GM19193 (cell line): ENCODE measurements around the gene BANK1.

Experiments
- POLR2A ChIP-seq: IDR thresholded peaks from 4 replicates; pipeline ENCODE4 v1.6.1; 2011; ENCODE audit not compliant: insufficient read depth, insufficient read length; ENCODE audit errors: extremely low read depth

BANK1 gene

DNA sequence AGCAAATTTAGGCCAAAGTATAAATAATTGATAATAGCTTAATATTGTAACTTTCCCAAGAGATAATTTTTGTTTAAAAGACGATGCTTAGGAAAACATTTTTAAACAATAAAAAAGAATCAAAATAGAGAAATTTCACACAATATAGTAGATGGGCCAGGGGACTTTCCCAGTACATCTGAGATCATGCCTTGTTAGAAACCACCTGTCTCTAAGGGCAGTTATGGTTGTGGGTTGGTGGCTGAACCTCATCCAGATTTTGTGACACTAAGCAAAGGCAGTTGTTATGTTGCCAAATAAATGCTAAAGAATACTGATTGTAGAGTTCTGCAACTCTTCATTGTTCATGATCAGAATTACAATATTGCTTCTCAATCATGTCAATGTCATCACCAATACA, 270.6 kb downstream of the BANK1 start:
- no peak for TF ChIP-seq POLR2A

DNA sequence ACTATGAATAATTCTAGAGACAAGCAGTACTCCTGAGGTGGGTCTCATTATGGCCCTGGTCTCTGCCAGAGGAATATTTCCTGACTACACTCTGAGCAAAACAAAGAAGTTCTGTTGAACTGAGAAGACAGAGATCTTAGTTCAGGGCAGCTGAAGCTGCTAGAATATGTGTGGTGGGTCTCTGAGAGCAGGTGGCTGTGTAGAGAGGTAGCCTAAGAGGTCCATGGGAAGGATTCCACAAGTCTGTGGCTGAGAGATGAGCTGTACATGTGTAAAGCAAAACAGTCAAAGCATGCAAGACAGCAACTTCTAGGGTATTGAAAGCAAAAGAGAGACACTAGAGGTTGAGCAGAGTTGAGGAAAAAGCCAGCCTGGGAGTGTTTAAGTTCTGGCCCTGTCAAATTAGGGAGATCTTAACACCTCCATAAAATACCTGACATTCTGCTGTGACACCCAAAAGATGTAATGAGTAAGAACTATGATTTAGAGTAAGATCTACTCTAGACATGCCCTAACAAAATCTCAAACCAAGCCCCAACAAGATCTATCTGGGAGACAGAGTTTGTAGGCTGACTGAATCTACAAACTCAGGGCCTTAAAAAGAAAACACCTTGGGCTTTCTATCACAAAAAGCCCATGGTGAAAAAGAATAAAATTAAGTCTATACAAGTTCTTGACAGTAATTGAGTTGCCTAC, 274.4 kb downstream of the BANK1 start:
- TF ChIP-seq POLR2A, result no peak

DNA sequence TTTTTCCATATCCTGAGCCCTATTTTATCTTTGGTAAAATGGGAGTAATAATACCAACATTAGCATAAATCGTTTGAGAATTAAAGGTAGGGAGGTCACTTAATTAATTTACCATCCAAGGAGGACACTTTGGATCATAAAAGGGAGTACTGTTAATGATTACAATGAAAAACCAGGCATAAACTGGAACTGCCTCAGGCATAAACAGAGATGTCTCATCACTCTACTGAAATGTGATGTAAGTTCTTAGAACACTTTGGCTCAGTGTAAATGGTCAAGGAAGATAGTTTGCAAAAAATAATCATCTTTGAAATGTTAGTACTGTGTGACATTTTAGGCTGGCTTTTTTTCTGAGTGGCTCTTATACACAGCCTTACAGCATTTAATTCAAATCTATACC, 286.1 kb downstream of the BANK1 start:
- no peak for TF ChIP-seq POLR2A

DNA sequence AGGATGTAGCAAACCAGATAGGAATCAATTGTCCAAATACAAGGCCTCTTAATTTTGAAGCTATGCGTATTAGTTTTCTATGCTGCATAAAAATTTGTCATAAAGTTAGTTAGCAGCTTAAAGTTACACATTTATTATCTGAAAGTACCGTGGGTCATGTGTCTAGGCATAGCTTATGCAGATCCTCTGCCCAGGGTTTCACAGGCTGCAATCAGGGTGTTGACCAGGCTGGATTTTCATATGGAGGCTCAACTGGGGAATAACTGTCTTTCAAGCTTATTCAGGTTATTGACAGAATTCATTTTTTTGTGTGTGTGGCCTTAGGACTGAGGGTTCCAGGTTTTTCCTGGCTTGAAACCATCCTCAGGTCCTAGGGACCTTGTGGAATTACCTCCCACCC, 289.7 kb downstream of the BANK1 start:
- TF ChIP-seq POLR2A, result no peak

DNA sequence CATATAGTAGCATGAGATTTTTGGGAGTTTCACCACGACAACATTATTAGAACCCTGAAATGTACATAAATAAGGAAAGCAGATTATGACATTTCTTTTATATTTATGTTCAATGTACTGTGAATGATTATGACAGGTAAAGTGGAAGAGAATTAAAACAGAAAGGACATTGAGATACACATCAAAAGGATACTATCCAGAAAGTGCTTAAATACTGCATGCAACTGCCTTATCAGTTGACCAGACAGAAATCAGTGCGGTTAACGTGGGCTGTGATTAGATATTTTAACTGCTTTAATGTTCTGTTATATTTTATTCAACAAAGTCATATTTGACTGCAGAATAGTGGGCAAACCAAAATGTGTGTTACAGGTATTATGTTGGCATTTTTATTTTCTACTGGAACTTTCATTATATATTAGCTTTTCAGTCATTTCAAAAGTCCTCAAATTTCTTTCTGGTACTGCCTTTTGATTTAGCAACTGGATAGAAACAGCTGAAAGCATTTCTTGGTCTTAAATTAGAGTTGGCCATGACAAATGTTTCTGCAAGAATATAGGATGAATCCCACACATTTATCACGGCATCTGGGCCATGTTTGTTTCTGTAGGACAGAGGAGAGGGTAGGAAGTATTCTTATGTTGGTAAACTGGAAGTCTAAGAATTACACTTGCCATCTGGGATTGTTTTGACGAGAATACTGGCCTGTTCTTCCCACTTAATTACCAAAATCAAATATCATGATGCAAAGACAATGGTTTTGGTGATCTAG, 299.5 kb downstream of the BANK1 start:
- TF ChIP-seq POLR2A, result no peak

DNA sequence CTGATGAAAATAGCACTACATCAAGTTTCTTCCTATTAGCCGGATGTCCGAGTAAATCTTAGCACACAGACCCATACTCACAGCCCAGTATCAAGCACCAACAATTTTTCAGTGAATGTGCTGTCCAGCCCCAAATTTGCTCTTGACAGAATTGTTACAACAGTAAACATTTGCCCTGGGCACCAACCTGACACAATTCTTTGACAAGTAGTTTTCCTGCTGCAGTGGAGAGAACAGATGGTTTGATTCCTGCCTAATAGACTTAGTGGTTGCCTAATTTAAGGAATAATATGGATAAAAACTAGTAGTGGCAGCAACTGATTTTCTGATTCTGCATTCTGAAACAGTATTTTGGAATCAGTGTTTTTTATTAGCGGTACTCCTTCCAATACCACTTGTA, 301.1 kb downstream of the BANK1 start:
- no peak for TF ChIP-seq POLR2A

DNA sequence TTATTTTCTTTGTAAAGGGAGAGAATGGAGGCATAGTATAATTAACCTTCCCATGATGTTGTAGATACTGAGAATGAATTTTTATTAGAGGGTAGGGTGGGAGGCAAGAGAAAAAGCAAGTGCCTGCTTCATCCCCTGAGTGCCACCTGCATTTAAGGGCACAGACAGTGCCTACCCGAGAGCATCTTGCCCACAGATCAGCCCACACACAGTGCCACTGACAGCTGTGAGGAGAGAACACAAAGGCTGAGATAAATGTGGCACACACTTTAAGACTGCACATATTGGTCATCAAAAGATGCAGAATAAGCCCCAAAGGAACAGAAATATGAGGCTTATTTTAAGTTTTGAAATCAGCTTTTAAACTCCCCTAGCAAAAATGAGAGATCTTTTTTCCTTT, 304.0 kb downstream of the BANK1 start:
- TF ChIP-seq POLR2A, result no peak

DNA sequence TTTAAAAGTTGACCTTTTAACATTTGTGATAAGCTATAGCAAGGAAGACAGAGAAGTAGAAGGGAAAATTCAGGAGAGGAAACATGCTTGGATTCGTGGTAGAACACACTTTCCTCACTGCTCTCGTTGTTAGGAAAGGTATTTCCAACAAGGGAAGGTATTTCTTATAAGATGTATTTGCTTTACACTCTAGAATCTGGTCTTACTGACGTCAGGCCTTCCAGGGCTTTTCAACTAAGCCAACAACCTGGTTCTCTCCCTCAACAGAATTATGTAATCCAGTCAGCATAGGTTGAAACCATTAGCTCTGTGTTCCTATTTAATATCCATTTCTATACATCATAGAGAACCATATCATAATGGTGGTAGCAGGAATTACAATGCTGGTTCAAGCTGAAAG, 312.8 kb downstream of the BANK1 start:
- no peak for TF ChIP-seq POLR2A

DNA sequence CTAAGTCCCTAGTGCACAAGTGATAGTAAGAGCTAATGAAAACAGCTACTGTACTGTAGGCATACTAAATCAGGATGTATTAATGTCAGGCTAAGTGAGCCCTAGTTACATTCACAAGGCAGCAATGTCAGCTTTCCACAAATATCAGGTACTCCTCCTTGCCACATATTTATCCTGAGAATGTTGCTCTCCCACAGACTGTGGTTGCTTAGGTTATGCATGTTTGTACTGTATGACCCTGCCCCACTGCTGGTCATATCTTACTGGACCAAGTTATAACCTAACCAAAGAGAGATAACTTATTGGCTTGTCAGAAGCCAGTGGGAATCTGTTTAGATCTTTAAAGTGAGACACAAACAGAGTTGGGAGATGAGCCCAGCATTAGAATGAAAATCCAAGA, 313.7 kb downstream of the BANK1 start:
- TF ChIP-seq POLR2A, result no peak

DNA sequence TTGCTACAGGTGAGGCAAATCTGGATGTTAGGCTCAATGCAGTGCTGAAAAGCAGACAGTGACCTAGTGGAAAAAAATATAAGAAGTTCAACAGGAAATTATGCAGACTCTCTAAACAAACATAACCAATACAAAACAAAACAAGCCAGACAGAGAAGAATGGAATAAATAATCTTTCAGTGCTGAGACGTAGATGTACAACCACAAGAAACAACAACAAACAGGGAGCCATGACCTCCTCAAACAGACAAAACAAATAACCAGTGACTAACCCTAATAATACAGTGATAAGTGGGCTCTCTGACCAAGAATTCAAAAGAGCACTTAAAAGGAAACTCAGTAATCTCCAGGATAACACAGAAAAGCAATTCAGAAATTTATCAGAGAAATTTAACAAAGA, 315.5 kb downstream of the BANK1 start:
- no peak for TF ChIP-seq POLR2A

DNA sequence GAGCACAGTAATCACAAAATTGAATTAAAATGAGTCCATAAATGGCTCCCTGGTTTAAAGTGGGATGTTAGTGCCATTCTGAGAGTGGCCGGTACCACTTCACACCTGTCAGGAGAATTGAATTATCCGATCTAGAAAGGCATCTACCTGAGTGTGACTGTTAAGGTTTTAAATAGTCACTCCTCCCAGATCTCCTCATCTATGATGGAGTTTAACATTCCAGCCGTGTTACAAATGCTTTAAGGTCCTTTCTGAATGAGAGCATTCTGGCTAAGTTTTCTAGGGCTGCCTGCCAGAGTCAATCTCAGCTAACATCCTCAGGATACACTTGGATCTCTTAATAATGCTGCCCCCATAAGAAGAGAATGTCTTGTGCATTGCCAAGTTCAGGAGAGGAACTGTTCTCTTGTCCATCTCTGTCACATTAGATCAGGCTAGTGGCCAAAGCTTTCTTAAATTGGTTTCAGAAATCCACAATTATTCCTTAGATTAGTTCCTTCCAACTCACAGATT, 323.6 kb downstream of the BANK1 start:
- TF ChIP-seq POLR2A, result no peak

DNA sequence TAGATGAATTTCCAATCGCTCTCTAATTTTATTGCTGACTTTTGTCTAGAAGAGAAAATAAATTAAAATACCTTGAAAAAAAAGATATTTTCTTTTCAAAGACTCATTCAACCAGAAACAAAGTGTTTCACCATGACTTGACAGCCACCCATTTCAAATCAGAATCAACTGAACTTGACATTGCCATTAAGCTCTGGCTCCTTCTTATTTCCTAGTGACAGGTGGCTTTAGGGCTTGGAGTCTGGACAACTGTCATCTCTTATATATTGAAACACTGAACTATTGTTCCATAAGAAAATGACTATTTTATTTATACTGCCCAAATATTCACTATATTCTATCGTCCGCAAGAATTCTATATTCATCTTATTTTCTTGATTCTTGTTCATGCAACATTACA, 325.6 kb downstream of the BANK1 start:
- no peak for TF ChIP-seq POLR2A

DNA sequence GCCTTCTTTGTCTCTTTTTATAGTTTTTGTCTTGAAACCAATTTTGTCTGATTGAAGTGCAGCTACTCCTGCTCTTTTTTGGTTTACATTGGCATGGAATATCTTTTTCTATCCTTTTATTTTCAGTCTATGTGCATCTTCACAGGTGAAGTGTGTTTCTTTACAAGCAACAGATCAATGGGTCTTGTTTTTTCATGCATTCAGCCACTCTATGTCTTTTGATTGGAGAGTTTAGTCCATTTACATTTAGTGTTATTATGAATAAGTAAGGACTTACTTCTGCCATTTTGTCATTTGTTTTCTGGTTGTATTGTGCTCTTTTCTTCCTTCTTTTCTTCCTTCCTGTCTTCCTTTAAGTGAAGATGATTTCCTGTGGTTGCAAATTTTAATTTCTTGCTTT, 330.3 kb downstream of the BANK1 start:
- TF ChIP-seq POLR2A, result no peak
